PC-3 (cell line): ENCODE measurements around the gene FAM110A.

Source experiments
- CTCF ChIP-seq: fragments of 300-600 bp; sonication (generic); conservative IDR thresholded peaks from 2 replicates; pipeline ENCODE4 v1.5.1; 2017; ENCODE audit warnings: antibody characterized with exemption, low read depth, mild to moderate bottlenecking, low read length
- EZH2 ChIP-seq: fragments of 300-600 bp; sonication (generic); IDR thresholded peaks from one replicate; pipeline ENCODE4 v1.6.1; 2017; ENCODE audit warnings: antibody characterized with exemption, mild to moderate bottlenecking, low read length; ENCODE audit not compliant: unreplicated experiment

GRCh38 chr20:815226-815625 is 18.3 kb upstream of the FAM110A start:
- TF ChIP-seq CTCF, result no peak
- TF ChIP-seq EZH2, result no peak
